Endometrial microvascular endothelial cells (primary cell): ENCODE data around the gene GEN1. TPM values are rescaled to one million over a fixed set of nuclear protein-coding genes. Genes with fewer than 3 reads are reported as not detected.

Experiments used
- in situ Hi-C: cut with HindIII; loops from 2 replicates; pipeline ENCODE4 v1.10.0; 2017; ENCODE audit warnings: low sequenced_read_pairs, low pct_unique_long_range_greater_than_20kb; ENCODE audit errors: inconsistent ontology term
- total RNA-seq: library from RNA; depleted of rRNA; stranded (reverse); fragments of >200 nt; gene quantifications from one replicate; pipeline ENCODE4 v1.2.3, GENCODE V29; 2015; ENCODE audit errors: inconsistent ontology term

Gene GEN1
- total RNA-seq, 1 donor from 2014 or later, result 19.9 TPM

- in situ Hi-C loops, result no loop called here
These were observed 37.8 kb downstream of the GEN1 start for GRCh38 chr2:17791817-17792130.

GRCh38 chr2:17792515-17792914 lies 38.6 kb downstream of the GEN1 start:
- in situ Hi-C loops, result no loop called here

- in situ Hi-C loops, result no loop called here
These were observed 39.4 kb downstream of the GEN1 start for GRCh38 chr2:17793296-17793695.

GRCh38 chr2:17793803-17794354 lies 39.9 kb downstream of the GEN1 start:
- in situ Hi-C loops, result no loop called here

- in situ Hi-C loops, result no loop called here
These were observed 41.4 kb downstream of the GEN1 start for GRCh38 chr2:17795309-17795708.

- in situ Hi-C loops, result no loop called here
These were observed 44.4 kb downstream of the GEN1 start for GRCh38 chr2:17798338-17798737.

- in situ Hi-C loops, result no loop called here
These were observed 45.6 kb downstream of the GEN1 start for GRCh38 chr2:17799301-17800120.

GRCh38 chr2:17800219-17800618 lies 46.3 kb downstream of the GEN1 start:
- in situ Hi-C loops, result no loop called here

GRCh38 chr2:17800693-17801458 lies 46.9 kb downstream of the GEN1 start:
- in situ Hi-C loops, result no loop called here

GRCh38 chr2:17803497-17803896 lies 49.6 kb downstream of the GEN1 start:
- in situ Hi-C loops, result no loop called here

GRCh38 chr2:17804358-17804757 lies 50.4 kb downstream of the GEN1 start:
- in situ Hi-C loops, result no loop called here

GRCh38 chr2:17805166-17805565 lies 51.2 kb downstream of the GEN1 start:
- in situ Hi-C loops, result no loop called here

- in situ Hi-C loops, result no loop called here
These were observed 51.9 kb downstream of the GEN1 start for GRCh38 chr2:17805717-17806363.

GRCh38 chr2:17813010-17813741 lies 59.2 kb downstream of the GEN1 start:
- in situ Hi-C loops, result no loop called here

GRCh38 chr2:17813742-17814473 lies 60.0 kb downstream of the GEN1 start:
- in situ Hi-C loops, result no loop called here

GRCh38 chr2:17814601-17815000 lies 60.7 kb downstream of the GEN1 start:
- in situ Hi-C loops, result no loop called here

- in situ Hi-C loops, result no loop called here
These were observed 61.7 kb downstream of the GEN1 start for GRCh38 chr2:17815468-17816184.
